ENCODE data around the gene TMEM219.

- no peak for TF ChIP-seq CTCF (IDR thresholded peaks at IDR 0.05 in 4 of 5, conservative IDR thresholded peaks at IDR 0.05 in 1 of 5)
- TF ChIP-seq POLR2A (IDR thresholded peaks at IDR 0.05), result no peak
These were observed 21.2 kb upstream of the TMEM219 start for GRCh38 chr16:29940656-29941055.
